ENCODE results near the gene RIN1. TPM values are rescaled to one million over a fixed set of nuclear protein-coding genes. Genes with fewer than 3 reads are reported as not detected.

Gene RIN1
- total RNA-seq, 1 experiment from 2014 or later: 5.4 TPM

DNA sequence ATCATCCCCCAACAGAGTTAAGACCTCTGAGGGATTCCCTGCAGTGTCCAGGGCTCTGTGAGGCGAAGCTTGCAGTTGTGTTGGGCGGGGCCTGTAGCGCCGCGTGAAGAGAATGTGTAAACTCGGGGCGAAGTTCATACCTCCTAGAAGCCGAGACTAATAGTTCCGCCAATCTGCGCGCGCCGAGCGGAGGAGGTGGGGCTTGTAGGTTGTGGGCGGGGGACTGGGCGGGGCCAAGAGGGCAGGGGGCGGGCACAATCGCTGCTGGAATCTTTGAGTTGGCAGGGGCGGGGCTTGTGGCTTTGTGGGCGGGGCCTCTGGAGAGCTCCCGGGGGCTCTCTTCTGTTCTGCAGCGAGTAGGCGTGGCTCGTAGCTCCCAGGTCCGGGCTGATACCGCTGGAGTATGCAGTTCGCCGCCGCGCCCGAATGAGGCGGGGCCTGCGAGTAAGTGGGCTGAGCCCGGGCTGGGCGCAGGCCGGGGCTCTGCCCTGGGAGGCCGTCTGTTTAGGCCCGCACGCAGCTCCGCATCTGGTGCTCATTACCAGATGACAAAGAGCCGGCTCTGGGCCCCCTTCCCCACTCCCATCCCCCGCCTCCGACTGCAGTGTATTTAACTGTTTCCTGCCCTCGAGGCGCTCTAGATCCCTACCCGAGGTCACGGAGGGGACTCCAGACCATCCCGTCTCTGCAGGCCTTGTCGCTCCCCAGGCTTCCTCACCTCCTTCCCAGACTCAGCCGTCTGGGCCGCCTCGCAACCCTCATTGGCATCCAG is 23.5 kb downstream of the RIN1 start:
- Histone ChIP-seq H4K20me1 (ENCODE audit: control insufficient read depth, insufficient read depth, insufficient read length) (no peaks in the 10 kb centered on the region), H2BK12ac (ENCODE audit: insufficient read length, low read depth, low read length) (no peak overlapping the region), H3K18ac (ENCODE audit: insufficient read length, low read depth, low read length) (peak overlapping the region; percentile 64), H3K27ac (ENCODE audit: insufficient read length, low read depth, low read length) (no peak overlapping the region), H3K27me3 (ENCODE audit: insufficient read depth, low read length) (no peaks in the 10 kb centered on the region), H3K9me3 (ENCODE audit: control insufficient read depth, low read depth, low read length) (no peaks in the 10 kb centered on the region), H3K9ac (ENCODE audit: extremely low read depth, insufficient read length, low read length) (no peak overlapping the region), H2AK5ac (ENCODE audit: insufficient read length, low read length) (no peak overlapping the region), H4K91ac (ENCODE audit: insufficient read length, low read depth, low read length) (no peak overlapping the region), H4K5ac (ENCODE audit: insufficient read length, low read depth, low read length) (no peak overlapping the region), H3K79me2 (ENCODE audit: insufficient read depth, low read length) (no peaks in the 10 kb centered on the region), H2BK15ac (ENCODE audit: low read depth, low read length) (no peak overlapping the region), H3K23ac (ENCODE audit: insufficient read length, low read depth, low read length) (no peak overlapping the region), H4K8ac (replicated peaks; ENCODE audit: insufficient read length, low read depth, low read length) (no peak overlapping the region), H3K14ac (ENCODE audit: insufficient read depth, low read length) (peak overlapping the region; percentile 82), H2AFZ (ENCODE audit: low read length) (no peak overlapping the region), H3T11ph (ENCODE audit: low read length) (no peak overlapping the region), H3K23me2 (ENCODE audit: insufficient read length, low read depth, low read length, poor library complexity, severe bottlenecking) (peaks cover 12% of the 10 kb centered on the region), H2BK120ac (ENCODE audit: low read depth, low read length, poor library complexity, severe bottlenecking) (no peak overlapping the region), H2BK5ac (ENCODE audit: insufficient read length, low read length) (no peak overlapping the region), H3K4me2 (ENCODE audit: insufficient read depth, insufficient read length, low read length) (peak overlapping the region; percentile 48), H3K79me1 (ENCODE audit: insufficient read depth, low read depth, low read length, poor library complexity, severe bottlenecking) (no peaks in the 10 kb centered on the region), H3K56ac (ENCODE audit: insufficient read length, low read depth, low read length) (no peak overlapping the region), H3K4ac (ENCODE audit: low read depth, low read length) (no peak overlapping the region), H2BK20ac (ENCODE audit: low read depth, low read length, poor library complexity, severe bottlenecking) (no peak overlapping the region), H3K4me1 (ENCODE audit: insufficient read depth, low read length) (peaks cover 2% of the 10 kb centered on the region; the same call in 1 of the 2 replicates)
- H3K27me3 Mint-ChIP-seq (ENCODE audit: low read depth): peaks cover 19% of the 10 kb centered on the region
- H3K4me1 Mint-ChIP-seq: peaks cover 15 to 25% of the 10 kb centered on the region in 2 experiments
- no CpG with 5 or more reads among the region's 52 CpGs for WGBS (ENCODE audit: extremely low coverage, insufficient read length, low lambda C conversion rate)
- H3K36me3 Mint-ChIP-seq (ENCODE audit: insufficient read depth in 1 of 3, low read depth in 3 of 3): no peaks in the 10 kb centered on the region; a peak in 1 of 7 replicates
- peak; percentile 99 for DNase-seq
- TF ChIP-seq, protein P1, sequence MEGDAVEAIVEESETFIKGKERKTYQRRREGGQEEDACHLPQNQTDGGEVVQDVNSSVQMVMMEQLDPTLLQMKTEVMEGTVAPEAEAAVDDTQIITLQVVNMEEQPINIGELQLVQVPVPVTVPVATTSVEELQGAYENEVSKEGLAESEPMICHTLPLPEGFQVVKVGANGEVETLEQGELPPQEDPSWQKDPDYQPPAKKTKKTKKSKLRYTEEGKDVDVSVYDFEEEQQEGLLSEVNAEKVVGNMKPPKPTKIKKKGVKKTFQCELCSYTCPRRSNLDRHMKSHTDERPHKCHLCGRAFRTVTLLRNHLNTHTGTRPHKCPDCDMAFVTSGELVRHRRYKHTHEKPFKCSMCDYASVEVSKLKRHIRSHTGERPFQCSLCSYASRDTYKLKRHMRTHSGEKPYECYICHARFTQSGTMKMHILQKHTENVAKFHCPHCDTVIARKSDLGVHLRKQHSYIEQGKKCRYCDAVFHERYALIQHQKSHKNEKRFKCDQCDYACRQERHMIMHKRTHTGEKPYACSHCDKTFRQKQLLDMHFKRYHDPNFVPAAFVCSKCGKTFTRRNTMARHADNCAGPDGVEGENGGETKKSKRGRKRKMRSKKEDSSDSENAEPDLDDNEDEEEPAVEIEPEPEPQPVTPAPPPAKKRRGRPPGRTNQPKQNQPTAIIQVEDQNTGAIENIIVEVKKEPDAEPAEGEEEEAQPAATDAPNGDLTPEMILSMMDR (conservative IDR thresholded peaks at IDR 0.05): no peak
- peak overlapping the region; percentile 97 to 99 (median 98) for H3K27ac Mint-ChIP-seq
- H3K4me3 Mint-ChIP-seq: peak overlapping the region; percentile 78 to 86
- H3K9me3 Mint-ChIP-seq: no peaks in the 10 kb centered on the region; a peak in 1 of 5 replicates

All from H9 (cell line).